ENCODE data around the gene PAK1IP1. TPM values are rescaled to one million over a fixed set of nuclear protein-coding genes. Genes with fewer than 3 reads are reported as not detected.

Gene PAK1IP1
- total RNA-seq, 1 donor from 2014 or later: 25.5 TPM

DNA sequence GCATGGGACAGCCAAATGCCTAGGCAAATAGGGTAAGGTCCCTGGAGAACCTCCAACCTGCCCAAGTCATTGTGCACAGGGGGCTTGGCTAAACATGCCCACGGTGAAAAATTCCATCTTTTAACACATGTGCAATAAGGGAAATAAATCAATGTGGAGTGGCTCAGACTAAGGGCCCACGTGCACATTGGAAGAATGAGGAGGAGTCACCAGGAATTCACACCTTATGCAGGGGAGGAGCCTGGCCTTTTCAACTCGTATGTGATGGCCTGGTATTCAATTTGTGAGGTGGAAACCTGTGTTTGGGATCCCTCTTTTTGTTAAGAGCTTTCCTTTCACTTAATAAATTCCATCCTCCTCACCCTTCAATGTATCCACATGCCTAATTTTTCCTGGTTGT lies 13.0 kb upstream of the PAK1IP1 start:
- no peak overlapping the region for H3K4me3 ChIP-seq (ENCODE audit: low read depth, low read length)
- no peak for DNase-seq (ENCODE audit: low read depth)
- TF ChIP-seq, protein P1, sequence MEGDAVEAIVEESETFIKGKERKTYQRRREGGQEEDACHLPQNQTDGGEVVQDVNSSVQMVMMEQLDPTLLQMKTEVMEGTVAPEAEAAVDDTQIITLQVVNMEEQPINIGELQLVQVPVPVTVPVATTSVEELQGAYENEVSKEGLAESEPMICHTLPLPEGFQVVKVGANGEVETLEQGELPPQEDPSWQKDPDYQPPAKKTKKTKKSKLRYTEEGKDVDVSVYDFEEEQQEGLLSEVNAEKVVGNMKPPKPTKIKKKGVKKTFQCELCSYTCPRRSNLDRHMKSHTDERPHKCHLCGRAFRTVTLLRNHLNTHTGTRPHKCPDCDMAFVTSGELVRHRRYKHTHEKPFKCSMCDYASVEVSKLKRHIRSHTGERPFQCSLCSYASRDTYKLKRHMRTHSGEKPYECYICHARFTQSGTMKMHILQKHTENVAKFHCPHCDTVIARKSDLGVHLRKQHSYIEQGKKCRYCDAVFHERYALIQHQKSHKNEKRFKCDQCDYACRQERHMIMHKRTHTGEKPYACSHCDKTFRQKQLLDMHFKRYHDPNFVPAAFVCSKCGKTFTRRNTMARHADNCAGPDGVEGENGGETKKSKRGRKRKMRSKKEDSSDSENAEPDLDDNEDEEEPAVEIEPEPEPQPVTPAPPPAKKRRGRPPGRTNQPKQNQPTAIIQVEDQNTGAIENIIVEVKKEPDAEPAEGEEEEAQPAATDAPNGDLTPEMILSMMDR (IDR thresholded peaks at IDR 0.05; ENCODE audit: insufficient read depth, low read length, severe bottlenecking): no peak
- FAIRE-seq: peak; percentile 66
- no peaks in the 10 kb centered on the region for H3K27me3 ChIP-seq (ENCODE audit: control insufficient read depth, insufficient read depth, low read length)
- H3K36me3 ChIP-seq (ENCODE audit: control insufficient read depth, insufficient read depth, low read length): no peaks in the 10 kb centered on the region

DNA sequence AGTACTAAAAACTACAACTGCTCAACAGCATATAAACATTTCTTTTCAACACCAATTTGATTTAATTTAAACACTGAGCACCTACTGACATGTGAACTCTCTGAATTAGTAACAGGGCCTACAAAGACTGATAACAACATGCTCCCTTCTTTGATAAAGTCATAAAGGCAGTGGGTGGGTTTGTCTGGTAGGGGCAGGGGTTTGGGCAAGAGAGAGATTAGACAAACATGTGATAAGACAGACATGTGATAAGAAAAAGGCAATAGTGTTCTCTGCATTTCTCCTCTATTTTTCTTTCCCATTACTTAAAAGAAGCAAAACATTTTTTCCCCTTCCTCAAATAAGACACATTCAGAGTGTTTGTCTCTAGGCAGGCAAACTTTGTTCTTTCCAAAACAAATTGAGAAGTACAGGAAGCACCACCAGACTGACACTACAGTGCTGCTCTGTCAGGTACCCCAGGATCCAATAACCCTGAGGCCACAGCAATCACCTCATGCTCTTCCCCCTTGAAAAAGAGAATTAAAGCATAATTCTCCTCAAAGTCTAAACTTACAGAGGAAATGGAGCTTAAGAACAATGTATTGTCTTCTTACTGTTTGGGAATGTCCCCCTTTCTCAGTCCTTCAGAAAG lies 12.3 kb upstream of the PAK1IP1 start:
- FAIRE-seq (no peak), DNase-seq (ENCODE audit: low read depth) (no peak)
- Histone ChIP-seq H3K27me3 (ENCODE audit: control insufficient read depth, insufficient read depth, low read length) (no peaks in the 10 kb centered on the region), H3K4me3 (ENCODE audit: low read depth, low read length) (no peak overlapping the region), H3K36me3 (ENCODE audit: control insufficient read depth, insufficient read depth, low read length) (no peaks in the 10 kb centered on the region)
- TF ChIP-seq, protein P1 (IDR thresholded peaks at IDR 0.05; ENCODE audit: insufficient read depth, low read length, severe bottlenecking): no peak

DNA sequence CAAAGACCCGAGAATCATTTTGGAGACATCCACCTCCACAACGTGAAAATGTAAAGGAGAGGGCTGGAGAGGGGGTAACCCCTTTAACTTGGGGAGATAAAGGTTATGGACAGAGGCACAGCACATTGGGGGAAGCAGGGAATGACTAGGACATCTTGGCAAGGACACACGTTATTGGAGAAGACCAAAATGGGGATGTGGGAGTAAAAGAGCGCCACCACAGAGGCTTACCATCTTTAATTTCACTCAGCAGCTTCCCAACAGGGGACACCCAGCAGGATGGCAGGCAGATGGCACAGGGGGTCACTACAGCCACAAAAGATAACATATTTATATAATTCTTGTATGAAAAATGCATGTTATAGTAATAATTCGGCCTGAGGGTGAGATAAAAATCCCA lies 10.2 kb upstream of the PAK1IP1 start:
- no peak for DNase-seq (ENCODE audit: low read depth)
- TF ChIP-seq, protein P1 (IDR thresholded peaks at IDR 0.05; ENCODE audit: insufficient read depth, low read length, severe bottlenecking): no peak
- no peaks in the 10 kb centered on the region for H3K36me3 ChIP-seq (ENCODE audit: control insufficient read depth, insufficient read depth, low read length)
- no peak overlapping the region for H3K4me3 ChIP-seq (ENCODE audit: low read depth, low read length)
- FAIRE-seq: no peak
- H3K27me3 ChIP-seq (ENCODE audit: control insufficient read depth, insufficient read depth, low read length): no peaks in the 10 kb centered on the region

DNA sequence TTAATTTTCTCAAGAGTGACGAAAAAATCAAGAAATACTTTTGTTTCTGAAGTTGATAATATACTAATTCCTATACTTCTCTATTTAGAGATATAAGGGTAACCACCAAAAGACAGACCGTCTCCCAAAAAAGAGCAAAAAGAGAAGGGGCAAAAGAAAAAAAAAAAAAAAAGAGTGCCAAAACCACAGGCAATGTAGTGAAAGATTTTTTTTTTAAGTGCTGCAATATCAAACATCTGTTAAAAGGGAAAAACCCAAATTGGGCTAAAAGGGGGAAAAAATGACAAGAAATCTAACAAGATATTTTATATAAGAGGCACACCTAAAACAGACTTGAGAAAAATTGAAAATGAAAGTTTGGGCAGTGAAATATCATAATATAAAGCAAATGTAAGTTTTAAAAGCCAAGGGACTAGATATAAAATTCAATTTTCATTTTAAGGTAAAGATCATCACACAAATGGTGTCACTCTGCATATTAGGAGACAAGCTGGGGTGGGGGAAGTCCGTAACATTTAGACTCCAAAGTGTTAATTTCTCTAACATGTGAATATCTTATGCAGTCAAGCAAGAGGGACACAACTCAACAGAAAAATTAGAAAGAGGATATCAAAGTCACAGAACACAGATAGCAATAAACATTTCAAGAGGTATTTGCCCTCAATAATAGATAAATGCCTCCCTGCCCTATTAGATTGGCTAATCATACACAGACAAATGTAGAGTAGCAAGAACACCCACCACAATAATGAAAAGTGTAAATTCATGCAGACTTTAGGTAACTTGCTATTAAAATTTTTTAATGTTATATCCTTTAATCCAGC lies 9.5 kb upstream of the PAK1IP1 start:
- Histone ChIP-seq H3K4me3 (ENCODE audit: low read depth, low read length) (no peak overlapping the region), H3K36me3 (ENCODE audit: control insufficient read depth, insufficient read depth, low read length) (no peaks in the 10 kb centered on the region), H3K27me3 (ENCODE audit: control insufficient read depth, insufficient read depth, low read length) (no peaks in the 10 kb centered on the region)
- DNase-seq (ENCODE audit: low read depth) (no peak), FAIRE-seq (no peak)
- TF ChIP-seq, protein P1 (IDR thresholded peaks at IDR 0.05; ENCODE audit: insufficient read depth, low read length, severe bottlenecking): no peak

DNA sequence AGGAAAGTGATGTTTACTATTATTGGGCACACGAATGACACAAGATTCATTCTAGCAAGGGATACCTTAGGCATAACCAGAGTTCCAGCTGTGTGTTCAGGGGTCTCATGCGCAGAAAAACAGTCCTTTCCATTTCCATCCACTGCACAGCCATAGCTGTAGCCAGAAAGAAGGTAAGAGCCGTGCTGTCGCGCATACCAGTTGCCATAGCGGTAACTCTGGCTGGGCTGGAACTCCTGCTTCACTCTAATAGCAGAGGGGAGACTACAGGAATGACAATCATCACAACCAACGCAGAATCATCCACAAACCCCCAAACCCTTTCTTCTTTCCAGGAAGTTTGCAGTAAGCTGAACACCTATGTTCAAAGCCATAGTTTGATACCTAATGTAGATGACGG lies 7.9 kb upstream of the PAK1IP1 start:
- Histone ChIP-seq H3K27me3 (ENCODE audit: control insufficient read depth, insufficient read depth, low read length) (no peaks in the 10 kb centered on the region), H3K4me3 (ENCODE audit: low read depth, low read length) (no peak overlapping the region), H3K36me3 (ENCODE audit: control insufficient read depth, insufficient read depth, low read length) (no peaks in the 10 kb centered on the region)
- TF ChIP-seq, protein P1 (IDR thresholded peaks at IDR 0.05; ENCODE audit: insufficient read depth, low read length, severe bottlenecking): no peak
- DNase-seq (ENCODE audit: low read depth) (no peak), FAIRE-seq (no peak)

All from bronchial epithelial cell (primary cell).